T-helper 2 cell treated with Interferon-gamma antibody and Interleukin-4, amounts not matched to agents 5 μg/mL and 100 μg/mL, for 36 hours (primary cell): Measurements from ENCODE around the gene AOPEP.

Experiments
- DNase-seq: peaks from one replicate; pipeline ENCODE4 v3.0.0; 2021; ENCODE audit warnings: low spot score
- H3K27ac Mint-ChIP-seq: one replicate; pipeline ENCODE4 v1.8.0; 2021; ENCODE audit warnings: mild to moderate bottlenecking, mixed read lengths
- H3K27me3 Mint-ChIP-seq: one replicate; pipeline ENCODE4 v1.8.0; 2021; ENCODE audit warnings: low read depth, mixed read lengths
- H3K36me3 Mint-ChIP-seq: one replicate; pipeline ENCODE4 v1.8.0; 2021; ENCODE audit warnings: low read depth, mixed read lengths
- H3K4me1 Mint-ChIP-seq: one replicate; pipeline ENCODE4 v1.8.0; 2021; ENCODE audit warnings: low read depth, mixed read lengths
- H3K4me3 Mint-ChIP-seq: one replicate; pipeline ENCODE4 v1.8.0; 2022; ENCODE audit warnings: mild to moderate bottlenecking, moderate library complexity, mixed read lengths
- H3K9me3 Mint-ChIP-seq: one replicate; pipeline ENCODE4 v1.8.0; 2021; ENCODE audit warnings: mixed read lengths

The AOPEP gene

DNA sequence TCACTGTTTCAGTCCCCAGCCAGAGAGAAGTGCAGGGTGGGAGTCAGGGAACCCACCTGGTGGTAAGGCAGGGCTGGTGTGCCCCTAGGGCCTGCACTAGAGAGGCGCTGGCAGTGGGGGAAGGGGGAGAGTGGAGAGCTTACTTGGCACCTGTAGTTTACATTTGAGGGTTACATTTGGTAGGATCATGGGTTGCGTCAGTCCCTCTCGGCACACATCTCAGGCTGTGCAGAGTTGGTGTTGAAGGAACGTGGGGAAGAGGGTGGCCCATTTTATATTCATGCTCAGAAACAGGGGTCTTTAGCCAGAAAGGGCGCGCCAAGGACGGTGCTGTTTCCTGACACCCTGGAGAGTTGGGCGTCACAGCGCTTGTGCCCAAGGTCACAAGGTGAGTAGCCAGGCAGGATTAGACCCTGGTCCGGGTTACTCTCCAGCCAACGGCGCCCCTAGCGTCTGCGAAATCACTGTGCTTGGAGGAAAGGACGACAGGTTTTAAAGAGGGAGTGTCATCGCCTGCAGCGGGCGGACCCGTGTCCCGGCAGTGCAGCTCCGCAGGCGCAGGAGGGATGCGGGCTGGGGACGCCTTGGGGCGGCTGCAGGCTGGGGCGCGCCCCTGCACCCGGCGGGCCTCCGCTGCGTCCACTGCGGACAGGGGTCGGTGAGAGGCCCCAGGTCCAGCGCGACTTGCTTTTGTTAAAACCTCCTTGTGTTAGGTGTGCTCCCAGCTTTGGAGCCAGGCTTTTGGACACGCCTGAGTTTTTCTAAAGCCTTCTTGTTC is 318.4 kb downstream of the AOPEP start:
- no peaks in the 10 kb centered on the region for H3K9me3 Mint-ChIP-seq
- H3K27ac Mint-ChIP-seq = no peak overlapping the region
- peaks cover 11% of the 10 kb centered on the region for H3K4me1 Mint-ChIP-seq
- H3K27me3 Mint-ChIP-seq = peaks cover 37% of the 10 kb centered on the region
- DNase-seq = no peak
- no peak overlapping the region for H3K4me3 Mint-ChIP-seq
- H3K36me3 Mint-ChIP-seq = no peaks in the 10 kb centered on the region

GRCh38 chr9:95045751-95046150 is 319.3 kb downstream of the AOPEP start:
- Mint-ChIP-seq H3K9me3 (no peaks in the 10 kb centered on the region), H3K27me3 (peaks cover 42% of the 10 kb centered on the region), H3K4me1 (peaks cover 11% of the 10 kb centered on the region), H3K36me3 (no peaks in the 10 kb centered on the region), H3K27ac (no peak overlapping the region), H3K4me3 (no peak overlapping the region)
- DNase-seq = no peak

GRCh38 chr9:95047452-95048224 is 321.1 kb downstream of the AOPEP start:
- Mint-ChIP-seq H3K27ac (no peak overlapping the region), H3K4me3 (peak overlapping the region; percentile 58), H3K4me1 (peaks cover 11% of the 10 kb centered on the region), H3K36me3 (no peaks in the 10 kb centered on the region), H3K9me3 (no peaks in the 10 kb centered on the region), H3K27me3 (peaks cover 42% of the 10 kb centered on the region)
- no peak for DNase-seq

DNA sequence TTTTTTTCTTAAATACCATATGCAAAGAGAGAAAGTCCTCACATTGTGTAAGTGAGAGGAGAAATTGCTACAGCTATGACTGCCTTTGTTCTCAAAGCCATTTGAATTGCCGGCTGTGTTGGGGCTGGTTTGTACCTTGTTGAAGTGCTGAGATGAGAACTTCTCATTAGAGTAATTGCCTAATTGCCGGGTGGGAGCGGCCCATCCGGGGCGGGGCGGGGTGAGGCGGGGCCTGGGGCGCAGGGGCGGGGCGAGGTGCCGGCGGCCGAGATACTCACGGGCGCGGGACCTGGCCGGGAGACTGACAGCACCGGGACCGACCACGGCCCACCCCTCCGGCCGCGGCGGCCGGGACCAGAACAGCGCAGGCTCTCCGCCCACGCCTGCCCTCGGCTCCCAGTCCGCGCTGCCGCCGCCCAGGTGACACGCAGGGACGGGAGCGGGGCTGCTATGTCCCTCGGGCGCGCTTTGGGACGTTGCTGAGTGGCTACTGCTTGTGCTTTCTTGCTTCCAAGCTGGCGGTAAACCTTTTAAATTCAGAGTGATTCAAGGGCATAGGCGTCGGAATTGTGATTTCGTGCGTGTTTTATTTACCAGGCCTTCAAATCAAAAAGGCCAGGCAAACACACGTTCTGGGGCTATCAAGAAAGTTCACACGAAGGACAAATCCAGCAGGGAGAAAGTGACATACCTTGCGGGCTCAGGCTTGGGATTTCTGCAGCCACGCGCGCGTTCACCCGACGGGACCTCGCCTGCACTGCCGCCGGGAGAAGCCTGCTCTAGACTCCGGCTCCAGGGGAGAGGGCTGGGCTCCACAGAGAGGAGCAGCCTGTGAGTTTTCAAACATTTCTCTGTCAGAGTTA is 322.0 kb downstream of the AOPEP start:
- no peaks in the 10 kb centered on the region for H3K36me3 Mint-ChIP-seq
- H3K4me3 Mint-ChIP-seq = peak overlapping the region; percentile 82
- H3K27ac Mint-ChIP-seq = no peak overlapping the region

DNA sequence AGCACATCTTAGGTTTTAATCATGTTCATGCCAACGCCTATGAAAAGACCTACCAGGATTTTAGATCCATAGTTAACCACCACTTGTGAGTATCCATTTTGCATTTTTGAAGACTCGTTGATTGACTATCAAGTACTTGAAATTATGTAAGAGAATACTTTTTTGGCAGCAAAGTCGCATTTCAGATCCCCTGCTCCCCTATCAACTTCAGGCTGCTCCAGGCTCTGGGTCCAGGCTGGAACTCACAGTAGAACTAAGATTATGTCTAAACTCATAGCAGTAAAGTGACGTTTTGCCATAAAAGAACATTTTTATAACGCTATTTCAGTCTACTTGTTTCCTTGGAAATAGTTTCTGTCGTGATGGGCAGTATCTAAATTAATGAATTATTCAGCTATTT is 323.3 kb downstream of the AOPEP start:
- Mint-ChIP-seq H3K9me3 (no peaks in the 10 kb centered on the region), H3K27ac (no peak overlapping the region), H3K4me3 (no peak overlapping the region), H3K36me3 (no peaks in the 10 kb centered on the region), H3K27me3 (peaks cover 44% of the 10 kb centered on the region), H3K4me1 (peaks cover 11% of the 10 kb centered on the region)
- no peak for DNase-seq

More for the DNA sequence above, 322.0 kb downstream of the AOPEP start:
- peak; percentile 47 for DNase-seq
- Mint-ChIP-seq H3K9me3 (no peaks in the 10 kb centered on the region), H3K27me3 (peaks cover 44% of the 10 kb centered on the region), H3K4me1 (peaks cover 11% of the 10 kb centered on the region)

GRCh38 chr9:95053611-95054570 is 327.4 kb downstream of the AOPEP start:
- H3K36me3 Mint-ChIP-seq = no peaks in the 10 kb centered on the region
- no peak overlapping the region for H3K4me3 Mint-ChIP-seq

GRCh38 chr9:95055334-95055850 is 328.9 kb downstream of the AOPEP start:
- H3K9me3 Mint-ChIP-seq = no peaks in the 10 kb centered on the region
- H3K36me3 Mint-ChIP-seq = no peaks in the 10 kb centered on the region
- DNase-seq = no peak
- peaks cover 3% of the 10 kb centered on the region for H3K27me3 Mint-ChIP-seq
- no peak overlapping the region for H3K4me3 Mint-ChIP-seq
- H3K27ac Mint-ChIP-seq = no peak overlapping the region
- no peaks in the 10 kb centered on the region for H3K4me1 Mint-ChIP-seq

More at GRCh38 chr9:95053611-95054570, 327.4 kb downstream of the AOPEP start:
- H3K4me1 Mint-ChIP-seq = peaks cover 2% of the 10 kb centered on the region
- peaks cover 16% of the 10 kb centered on the region for H3K27me3 Mint-ChIP-seq
- no peak overlapping the region for H3K27ac Mint-ChIP-seq
- no peaks in the 10 kb centered on the region for H3K9me3 Mint-ChIP-seq
- no peak for DNase-seq

- H3K36me3 Mint-ChIP-seq = peaks cover 2% of the 10 kb centered on the region
- no peaks in the 10 kb centered on the region for H3K9me3 Mint-ChIP-seq
- no peak for DNase-seq
- no peak overlapping the region for H3K27ac Mint-ChIP-seq
- no peak overlapping the region for H3K4me3 Mint-ChIP-seq
- peaks cover 2% of the 10 kb centered on the region for H3K27me3 Mint-ChIP-seq
- H3K4me1 Mint-ChIP-seq = no peaks in the 10 kb centered on the region
These were observed 329.5 kb downstream of the AOPEP start for GRCh38 chr9:95055851-95056551.

DNA sequence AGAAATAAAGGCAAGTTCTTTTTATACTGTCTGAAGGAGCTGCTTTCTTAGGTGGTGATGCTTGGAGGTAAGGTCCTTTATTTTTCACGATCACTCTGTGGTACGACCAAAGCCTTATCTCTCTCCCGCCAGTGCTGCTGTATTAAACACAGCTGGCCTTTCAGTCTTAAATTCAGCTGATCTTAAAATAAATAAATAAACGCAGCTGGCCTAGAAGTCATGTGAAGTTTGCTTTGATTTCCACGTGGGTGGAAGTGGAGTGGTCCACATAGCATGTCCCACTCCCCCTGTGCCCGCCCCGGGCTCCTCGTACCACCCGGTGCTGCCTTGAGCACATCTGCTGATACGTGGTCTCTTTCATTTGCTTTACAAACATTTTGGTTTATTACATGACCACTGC is 330.6 kb downstream of the AOPEP start:
- Mint-ChIP-seq H3K36me3 (peaks cover 3% of the 10 kb centered on the region), H3K27ac (no peak overlapping the region), H3K9me3 (no peaks in the 10 kb centered on the region), H3K27me3 (peaks cover 2% of the 10 kb centered on the region), H3K4me3 (no peak overlapping the region), H3K4me1 (no peaks in the 10 kb centered on the region)
- DNase-seq = no peak

DNA sequence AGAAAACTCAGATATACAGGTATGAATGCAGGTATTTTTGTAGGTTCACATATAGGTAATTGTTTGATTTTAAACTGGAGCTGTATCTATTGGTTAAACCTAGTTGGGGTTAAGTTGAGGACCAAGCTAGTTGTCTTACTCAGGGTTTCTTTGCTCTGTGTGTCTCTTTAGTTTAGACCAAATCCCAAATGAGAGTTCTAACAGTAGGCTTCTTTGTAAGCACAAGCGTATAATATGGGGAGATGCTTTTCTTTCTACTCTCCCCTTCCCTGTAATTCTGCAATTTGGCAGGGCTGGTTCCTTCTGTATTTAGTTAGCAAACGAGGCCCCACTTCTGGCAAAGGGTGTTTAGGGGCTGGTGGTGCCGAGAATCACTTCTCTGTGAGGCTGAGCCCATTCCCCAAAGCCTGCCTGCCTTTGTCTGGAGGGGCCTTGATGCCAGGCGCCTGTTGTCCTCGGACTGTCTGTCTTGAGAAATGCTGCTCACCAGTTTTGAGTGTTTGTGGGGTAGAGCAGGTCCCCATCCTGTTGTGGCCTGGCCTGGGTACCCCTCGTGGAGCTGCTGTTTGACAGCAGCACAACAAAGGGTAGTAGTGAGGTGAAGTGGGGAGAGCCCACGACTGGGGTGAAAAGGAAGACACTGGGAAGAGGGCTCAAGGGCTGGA is 331.8 kb downstream of the AOPEP start:
- Mint-ChIP-seq H3K27me3 (no peaks in the 10 kb centered on the region), H3K4me1 (peaks cover 2% of the 10 kb centered on the region), H3K27ac (no peak overlapping the region), H3K4me3 (no peak overlapping the region), H3K36me3 (peaks cover 3% of the 10 kb centered on the region), H3K9me3 (no peaks in the 10 kb centered on the region)
- no peak for DNase-seq

DNA sequence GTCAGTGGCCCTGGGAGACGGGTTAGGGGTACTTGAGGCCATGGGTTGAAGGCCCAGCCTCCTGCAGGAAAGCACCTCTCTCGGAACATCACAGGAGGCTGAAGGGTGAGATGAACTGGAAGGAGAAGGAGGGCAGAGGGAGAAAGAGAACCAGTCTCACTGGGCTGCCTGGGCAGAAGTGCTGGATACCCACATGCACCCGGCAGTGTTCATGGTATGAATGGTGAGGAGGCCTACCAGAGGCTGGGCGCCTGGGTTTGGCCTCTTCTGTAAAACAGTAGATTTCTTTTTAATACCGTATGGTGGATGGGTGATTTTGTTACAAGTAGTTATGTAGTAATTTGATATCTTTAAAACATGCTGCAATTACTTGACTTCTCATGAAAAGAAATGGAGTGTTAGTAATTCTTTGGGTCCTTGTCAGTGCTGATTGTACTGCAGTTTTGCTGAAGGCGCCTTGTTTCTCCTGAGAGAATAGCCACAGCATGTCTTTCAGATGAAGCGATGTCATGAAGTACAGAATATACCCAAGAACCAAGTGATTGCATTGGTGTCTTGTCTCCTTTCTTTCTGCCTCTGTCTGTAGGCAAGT is 332.4 kb downstream of the AOPEP start:
- no peak for DNase-seq
- no peak overlapping the region for H3K4me3 Mint-ChIP-seq
- no peak overlapping the region for H3K27ac Mint-ChIP-seq

DNA sequence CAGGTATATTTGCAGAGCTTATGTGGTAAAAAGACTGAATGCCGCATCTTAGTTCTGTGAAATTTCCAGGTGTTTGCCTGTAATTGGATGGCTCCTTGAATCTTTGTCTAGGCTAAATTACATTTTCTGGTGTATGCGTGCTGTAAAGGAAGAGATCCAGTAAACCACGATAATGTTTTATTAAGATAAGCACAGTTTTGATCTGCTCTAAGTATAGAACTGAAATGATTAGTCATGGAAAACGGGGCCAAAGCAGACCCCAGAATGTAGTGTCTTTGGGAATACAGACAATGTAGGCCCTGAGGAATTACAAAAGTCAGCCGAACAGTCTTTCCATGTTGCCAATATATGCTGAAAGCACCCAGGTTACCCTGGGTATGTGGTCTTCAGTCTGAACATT is 333.7 kb downstream of the AOPEP start:
- DNase-seq = no peak
- H3K27me3 Mint-ChIP-seq = no peaks in the 10 kb centered on the region
- H3K36me3 Mint-ChIP-seq = peaks cover 5% of the 10 kb centered on the region
- H3K4me3 Mint-ChIP-seq = no peak overlapping the region
- no peaks in the 10 kb centered on the region for H3K9me3 Mint-ChIP-seq
- no peak overlapping the region for H3K27ac Mint-ChIP-seq
- peaks cover 2% of the 10 kb centered on the region for H3K4me1 Mint-ChIP-seq

More for the DNA sequence above, 332.4 kb downstream of the AOPEP start:
- H3K27me3 Mint-ChIP-seq = no peaks in the 10 kb centered on the region
- H3K4me1 Mint-ChIP-seq = peaks cover 2% of the 10 kb centered on the region
- H3K36me3 Mint-ChIP-seq = peaks cover 5% of the 10 kb centered on the region
- H3K9me3 Mint-ChIP-seq = no peaks in the 10 kb centered on the region
